Activated naive CD8-positive, alpha-beta T cell treated with anti-CD3 and anti-CD28 coated beads, Interleukin-2, amount 50 U/mL, for 16 hours (primary cell): Measurements from ENCODE around the gene ARID5B.
"Not testable (repeated sequence)": the region's sequence is repeated elsewhere in the genome, so short reads cannot be mapped to it uniquely, and the experiment has no call there.

Source experiments
- DNase-seq: peaks from one replicate; pipeline ENCODE4 v3.0.0-alpha.2; 2020; ENCODE audit warnings: low read depth, low spot score

The ARID5B gene

GRCh38 chr10:62011558-62011957, 110.1 kb downstream of the ARID5B start:
- no peak for DNase-seq

- DNase-seq, result no peak
Measured at GRCh38 chr10:62012318-62012717, 110.8 kb downstream of the ARID5B start.

- no peak for DNase-seq
Measured at GRCh38 chr10:62014510-62014909, 113.0 kb downstream of the ARID5B start.

- no peak for DNase-seq
Measured at GRCh38 chr10:62015994-62016393, 114.5 kb downstream of the ARID5B start.

- DNase-seq, result no peak
Measured at GRCh38 chr10:62016623-62017490, 115.4 kb downstream of the ARID5B start.

GRCh38 chr10:62017491-62017870, 116.0 kb downstream of the ARID5B start:
- DNase-seq, result no peak

GRCh38 chr10:62018131-62018911, 116.8 kb downstream of the ARID5B start:
- no peak for DNase-seq

- DNase-seq, result no peak
Measured at GRCh38 chr10:62019013-62019684, 117.7 kb downstream of the ARID5B start.

GRCh38 chr10:62019685-62020359, 118.3 kb downstream of the ARID5B start:
- DNase-seq, result no peak

- no peak for DNase-seq
Measured at GRCh38 chr10:62021128-62021665, 119.7 kb downstream of the ARID5B start.

GRCh38 chr10:62021978-62022802, 120.7 kb downstream of the ARID5B start:
- DNase-seq, result no peak

GRCh38 chr10:62022830-62023229, 121.3 kb downstream of the ARID5B start:
- no peak for DNase-seq

GRCh38 chr10:62023329-62023728, 121.8 kb downstream of the ARID5B start:
- no peak for DNase-seq

GRCh38 chr10:62024026-62024701, 122.7 kb downstream of the ARID5B start:
- no peak for DNase-seq

GRCh38 chr10:62025134-62025794, 123.8 kb downstream of the ARID5B start:
- DNase-seq, result no peak

- no peak for DNase-seq
Measured at GRCh38 chr10:62025901-62026879, 124.7 kb downstream of the ARID5B start.

GRCh38 chr10:62027841-62028501, 126.5 kb downstream of the ARID5B start:
- DNase-seq, result no peak

- DNase-seq, result not testable (repeated sequence)
Measured at GRCh38 chr10:62028502-62028842, 127.0 kb downstream of the ARID5B start.
